AG10803 (cell line): Measurements from ENCODE around the gene OXTR.

ENCODE experiments used
- DNase-seq: peaks from one replicate; pipeline ENCODE4 v3.0.0; 2010; ENCODE audit warnings: low read depth
- H3K4me3 ChIP-seq: 2 replicates; pipeline ENCODE4 v1.5.1; 2011; ENCODE audit warnings: mild to moderate bottlenecking, low read length, control low read depth
- TF ChIP-seq, protein P1 (sequence below): conservative IDR thresholded peaks from 2 replicates; pipeline ENCODE4 v1.5.1; 2011; ENCODE audit warnings: mild to moderate bottlenecking, low read length, control low read depth, inconsistent platforms

Gene OXTR

DNA sequence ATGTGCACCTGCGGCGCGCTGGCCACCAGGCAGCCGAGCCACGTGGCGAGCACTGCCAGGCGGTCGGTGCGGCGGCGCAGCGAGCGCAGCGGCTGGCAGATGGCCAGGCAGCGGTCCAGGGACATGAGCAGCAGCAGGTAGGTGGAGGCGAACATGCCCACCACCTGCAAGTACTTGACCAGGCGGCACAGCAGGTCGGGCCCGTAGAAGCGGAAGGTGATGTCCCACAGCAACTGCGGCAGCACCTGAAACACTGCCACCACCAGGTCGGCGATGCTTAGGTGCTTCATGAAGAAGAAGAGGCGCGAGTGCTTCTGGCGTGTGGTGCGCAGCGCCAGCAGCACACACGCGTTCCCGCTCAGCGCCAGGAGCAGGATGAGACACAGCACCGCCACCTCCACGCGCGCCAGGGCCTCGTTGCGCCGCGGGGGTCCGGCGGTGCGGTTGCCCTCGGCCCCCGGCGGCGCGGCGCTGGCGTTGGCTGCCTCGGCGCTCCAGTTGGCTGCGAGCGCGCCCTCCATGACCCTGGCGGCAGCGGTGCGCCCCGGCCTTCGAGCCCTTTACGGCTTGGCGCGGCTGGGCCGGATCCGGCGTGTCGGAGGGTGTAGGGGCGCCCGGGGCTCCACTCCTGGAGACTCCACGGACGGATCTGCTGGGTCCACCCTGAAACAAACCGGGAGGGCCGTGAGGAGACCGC, 1.6 kb downstream of the OXTR start:
- no peak for DNase-seq
- H3K4me3 ChIP-seq = peak overlapping the region; percentile 89
- TF ChIP-seq, protein P1, sequence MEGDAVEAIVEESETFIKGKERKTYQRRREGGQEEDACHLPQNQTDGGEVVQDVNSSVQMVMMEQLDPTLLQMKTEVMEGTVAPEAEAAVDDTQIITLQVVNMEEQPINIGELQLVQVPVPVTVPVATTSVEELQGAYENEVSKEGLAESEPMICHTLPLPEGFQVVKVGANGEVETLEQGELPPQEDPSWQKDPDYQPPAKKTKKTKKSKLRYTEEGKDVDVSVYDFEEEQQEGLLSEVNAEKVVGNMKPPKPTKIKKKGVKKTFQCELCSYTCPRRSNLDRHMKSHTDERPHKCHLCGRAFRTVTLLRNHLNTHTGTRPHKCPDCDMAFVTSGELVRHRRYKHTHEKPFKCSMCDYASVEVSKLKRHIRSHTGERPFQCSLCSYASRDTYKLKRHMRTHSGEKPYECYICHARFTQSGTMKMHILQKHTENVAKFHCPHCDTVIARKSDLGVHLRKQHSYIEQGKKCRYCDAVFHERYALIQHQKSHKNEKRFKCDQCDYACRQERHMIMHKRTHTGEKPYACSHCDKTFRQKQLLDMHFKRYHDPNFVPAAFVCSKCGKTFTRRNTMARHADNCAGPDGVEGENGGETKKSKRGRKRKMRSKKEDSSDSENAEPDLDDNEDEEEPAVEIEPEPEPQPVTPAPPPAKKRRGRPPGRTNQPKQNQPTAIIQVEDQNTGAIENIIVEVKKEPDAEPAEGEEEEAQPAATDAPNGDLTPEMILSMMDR = 0 out of 2 replicates have a peak, but pooled peaks have one; percentile 7

DNA sequence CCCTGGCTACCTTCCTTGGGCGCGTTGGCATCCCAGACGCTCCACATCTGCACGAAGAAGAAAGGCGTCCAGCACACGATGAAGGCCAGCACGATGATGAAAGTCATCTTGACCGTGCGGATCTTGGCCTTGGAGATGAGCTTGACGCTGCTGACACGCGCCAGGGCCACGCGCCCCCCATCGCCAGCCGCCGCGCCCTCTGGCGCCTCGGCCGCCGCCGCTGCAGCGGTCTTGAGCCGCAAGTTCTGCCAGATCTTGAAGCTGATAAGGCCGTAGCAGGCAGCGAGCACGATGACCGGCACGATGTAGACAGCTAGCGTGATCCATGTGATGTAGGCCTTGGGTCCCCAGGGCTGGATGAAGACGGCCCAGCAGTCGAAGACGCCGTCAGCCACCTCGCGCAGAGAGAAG, 2.2 kb downstream of the OXTR start:
- H3K4me3 ChIP-seq = peak overlapping the region; percentile 89
- TF ChIP-seq, protein P1 = no peak
- DNase-seq = no peak

DNA sequence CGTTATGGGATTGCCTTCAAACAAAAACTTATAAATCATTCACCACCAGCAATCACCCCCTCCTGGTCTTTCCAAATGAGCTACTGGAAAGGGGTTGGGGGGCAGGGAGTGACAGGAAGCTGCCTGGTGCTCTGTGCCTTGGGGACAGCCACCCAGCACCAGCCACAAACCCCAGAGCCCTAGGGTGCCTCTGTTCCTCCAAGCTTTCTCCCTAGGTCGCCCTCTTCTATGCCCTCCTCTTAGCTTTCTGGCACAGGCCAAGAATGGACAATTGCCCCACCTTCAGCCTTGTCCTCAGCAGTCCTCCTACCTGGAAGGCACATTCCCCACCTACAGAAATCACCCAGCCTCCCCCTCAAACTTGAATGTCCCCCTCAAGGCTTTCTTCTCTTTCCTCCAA, 3.3 kb downstream of the OXTR start:
- H3K4me3 ChIP-seq = peak overlapping the region; percentile 89
- no peak for DNase-seq
- TF ChIP-seq, protein P1 = no peak

DNA sequence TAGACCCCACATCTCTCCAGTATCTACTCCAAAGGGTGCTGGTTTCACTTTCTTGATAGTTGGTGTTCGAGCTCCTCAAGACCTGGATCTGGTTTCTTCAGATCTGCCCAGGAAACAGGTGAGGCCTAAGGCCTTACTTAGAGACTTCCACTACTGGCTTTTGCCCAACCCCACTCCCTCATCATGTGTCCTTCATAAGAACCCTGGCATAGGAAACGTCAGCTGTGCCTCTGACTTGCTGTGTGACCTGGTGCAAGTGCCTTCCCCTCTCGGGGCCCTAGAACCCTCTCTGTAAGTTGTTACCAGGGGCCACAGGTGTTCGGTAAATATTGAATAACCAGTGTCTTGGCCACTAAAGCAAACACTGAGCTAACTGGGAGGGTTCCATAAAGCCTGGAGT, 3.9 kb downstream of the OXTR start:
- H3K4me3 ChIP-seq = peak overlapping the region; percentile 89
- TF ChIP-seq, protein P1 = no peak
- no peak for DNase-seq

DNA sequence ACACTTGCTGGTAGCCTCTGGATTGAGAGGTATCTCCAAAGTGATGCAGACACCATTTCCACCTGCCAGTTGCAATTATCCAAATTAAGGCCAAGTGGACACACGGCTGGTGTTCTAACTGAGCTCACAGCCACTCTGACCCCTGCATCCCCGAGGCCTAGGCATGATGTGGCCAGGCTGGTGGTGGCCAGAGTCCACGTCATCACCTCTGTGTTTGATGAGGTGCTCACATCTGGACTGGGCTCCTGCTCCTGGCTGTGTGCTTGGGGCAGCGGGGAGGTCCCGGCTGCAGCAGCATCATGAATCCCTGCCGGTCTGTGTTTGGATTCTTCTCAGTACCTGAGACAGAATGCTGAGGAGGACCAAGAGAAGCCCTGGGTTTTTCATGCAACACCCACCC, 4.9 kb downstream of the OXTR start:
- TF ChIP-seq, protein P1 = no peak
- peak overlapping the region; percentile 89 for H3K4me3 ChIP-seq

DNA sequence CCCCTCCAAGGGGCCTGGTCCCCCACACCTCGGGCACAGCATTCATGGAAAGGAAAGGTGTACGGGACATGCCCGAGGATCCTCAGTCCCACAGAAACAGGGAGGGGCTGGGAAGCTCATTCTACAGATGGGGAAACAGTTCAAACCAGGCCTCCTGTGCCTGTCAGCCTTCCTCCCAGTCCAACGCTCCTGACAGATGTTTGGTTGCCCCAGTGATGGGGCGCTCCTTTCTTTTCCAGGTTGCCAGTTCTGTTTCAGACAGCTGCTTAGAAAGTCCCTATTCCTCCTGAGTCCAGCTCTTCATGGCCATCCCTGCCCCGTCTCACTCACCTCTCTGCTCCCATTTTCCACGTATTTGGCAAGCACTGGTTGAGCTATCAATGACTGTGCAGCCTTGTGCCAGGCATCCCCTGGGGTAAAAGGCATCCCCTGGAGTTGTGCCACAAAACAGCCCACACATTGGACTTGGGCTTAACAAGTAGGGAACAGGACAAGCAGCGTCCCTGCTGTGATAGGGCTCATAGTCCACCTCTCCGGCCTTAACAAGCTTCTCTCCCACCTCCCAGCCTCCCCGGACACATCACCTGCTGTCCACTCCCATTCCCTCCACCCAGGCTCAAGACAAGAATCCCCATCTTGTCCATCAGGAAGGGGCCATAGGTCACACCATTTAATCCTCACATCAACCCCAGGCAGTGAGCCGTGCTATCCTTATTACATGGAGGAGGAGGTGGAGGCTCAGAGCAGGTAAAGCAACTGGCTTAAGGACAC, 6.6 kb downstream of the OXTR start:
- TF ChIP-seq, protein P1 = no peak
- H3K4me3 ChIP-seq = peak overlapping the region; percentile 20
- no peak for DNase-seq

More for the DNA sequence above, 4.9 kb downstream of the OXTR start:
- DNase-seq = no peak

DNA sequence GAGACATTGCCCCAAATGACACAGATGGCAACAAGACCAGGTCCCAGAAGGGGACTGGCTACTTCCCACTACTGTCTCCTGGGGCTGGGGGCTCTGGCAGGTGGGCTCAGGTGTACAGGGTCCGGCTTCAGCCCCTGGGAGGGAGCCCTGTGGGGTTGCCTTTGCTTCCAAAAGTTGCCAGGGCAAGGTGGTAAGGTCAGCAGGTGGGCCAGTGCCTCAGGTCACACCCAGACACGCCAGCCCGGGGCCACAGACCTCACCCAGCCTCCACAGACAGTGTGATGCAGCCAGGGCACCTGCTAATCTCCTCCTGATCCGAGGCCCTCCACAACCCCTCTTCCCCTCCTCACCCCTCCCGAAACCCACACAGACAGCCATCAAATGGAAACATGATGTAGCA, 7.5 kb downstream of the OXTR start:
- TF ChIP-seq, protein P1 = no peak
- DNase-seq = no peak

More for the DNA sequence above, 7.5 kb downstream of the OXTR start:
- no peak overlapping the region for H3K4me3 ChIP-seq
